ENCODE results near the gene RWDD1. TPM values are rescaled to one million over a fixed set of nuclear protein-coding genes. Genes with fewer than 3 reads are reported as not detected.

RWDD1 gene
- total and polyA plus RNA-seq, 12 donors: 40.8 to 123 (median 55.2) TPM

DNA sequence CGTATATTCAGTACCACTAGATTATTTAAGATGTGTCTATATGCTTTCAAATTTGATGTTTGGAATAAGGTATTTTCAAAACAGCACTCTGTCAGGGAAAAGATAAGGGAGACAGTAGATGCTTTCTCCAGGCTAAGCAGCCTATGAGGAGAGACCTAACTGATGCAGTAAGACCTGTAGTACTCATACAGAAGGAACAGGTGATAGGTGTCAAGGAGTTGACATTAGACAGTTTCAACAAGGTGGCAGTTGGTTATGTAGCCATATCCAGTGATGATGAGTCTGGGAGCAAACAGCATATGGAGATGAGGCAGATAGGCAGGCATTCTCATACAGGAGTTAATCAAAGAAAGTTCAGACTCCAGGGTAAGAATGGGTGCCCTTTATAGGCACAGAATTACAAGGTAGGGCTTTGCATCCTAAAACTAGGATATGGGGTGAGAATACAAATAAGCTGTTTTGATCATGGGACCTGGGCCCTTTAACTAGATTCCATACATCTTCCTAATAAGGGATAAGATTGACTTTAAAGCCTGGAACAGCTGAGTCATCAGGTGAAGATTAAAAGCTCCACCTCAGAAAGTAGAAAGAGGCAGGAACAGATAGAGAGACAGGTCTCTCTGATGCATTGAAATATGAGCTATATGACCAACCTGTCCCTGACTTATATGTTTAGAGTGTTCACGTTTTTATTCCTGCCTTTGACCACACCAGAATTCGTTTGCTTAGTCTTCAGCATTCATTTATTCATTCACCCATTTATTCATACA, 52.9 kb downstream of the RWDD1 start:
- 69 to 74% methylated on average over 3 of the region's 3 CpGs for WGBS, 2 donors
- Histone ChIP-seq H3K27me3 (no peaks in the 10 kb centered on the region), H3K9me3 (no peaks in the 10 kb centered on the region), H3K36me3 (no peaks in the 10 kb centered on the region), H3K27ac (no peak overlapping the region), H3K4me1 (no peaks in the 10 kb centered on the region), H3K4me3 (no peak overlapping the region)
- TF ChIP-seq, protein P1, sequence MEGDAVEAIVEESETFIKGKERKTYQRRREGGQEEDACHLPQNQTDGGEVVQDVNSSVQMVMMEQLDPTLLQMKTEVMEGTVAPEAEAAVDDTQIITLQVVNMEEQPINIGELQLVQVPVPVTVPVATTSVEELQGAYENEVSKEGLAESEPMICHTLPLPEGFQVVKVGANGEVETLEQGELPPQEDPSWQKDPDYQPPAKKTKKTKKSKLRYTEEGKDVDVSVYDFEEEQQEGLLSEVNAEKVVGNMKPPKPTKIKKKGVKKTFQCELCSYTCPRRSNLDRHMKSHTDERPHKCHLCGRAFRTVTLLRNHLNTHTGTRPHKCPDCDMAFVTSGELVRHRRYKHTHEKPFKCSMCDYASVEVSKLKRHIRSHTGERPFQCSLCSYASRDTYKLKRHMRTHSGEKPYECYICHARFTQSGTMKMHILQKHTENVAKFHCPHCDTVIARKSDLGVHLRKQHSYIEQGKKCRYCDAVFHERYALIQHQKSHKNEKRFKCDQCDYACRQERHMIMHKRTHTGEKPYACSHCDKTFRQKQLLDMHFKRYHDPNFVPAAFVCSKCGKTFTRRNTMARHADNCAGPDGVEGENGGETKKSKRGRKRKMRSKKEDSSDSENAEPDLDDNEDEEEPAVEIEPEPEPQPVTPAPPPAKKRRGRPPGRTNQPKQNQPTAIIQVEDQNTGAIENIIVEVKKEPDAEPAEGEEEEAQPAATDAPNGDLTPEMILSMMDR (IDR thresholded peaks at IDR 0.05): no peak
- DNase-seq (no peak), ATAC-seq (no peak)
- intact Hi-C loops (cut with DNase I): no loop called here

DNA sequence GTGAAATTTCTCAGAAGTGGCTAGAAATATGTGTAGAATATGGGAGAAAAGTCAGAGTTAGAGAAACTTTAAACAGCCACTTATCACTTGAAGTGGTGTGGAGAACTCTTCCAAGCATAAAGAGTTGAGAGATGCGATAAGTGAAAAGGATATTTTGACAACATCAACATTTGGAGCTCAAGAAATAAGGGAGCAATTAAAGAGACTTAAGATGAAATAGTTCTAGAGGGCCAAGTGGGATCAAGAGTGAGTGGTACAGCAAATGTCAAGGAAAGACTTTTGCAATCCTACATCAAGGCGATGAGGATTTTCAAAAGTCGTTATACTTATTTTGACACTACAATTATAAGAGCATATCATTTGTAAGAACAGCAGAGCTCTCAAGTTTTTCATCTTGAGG, 54.6 kb downstream of the RWDD1 start:
- Histone ChIP-seq H3K36me3 (no peaks in the 10 kb centered on the region), H3K4me3 (no peak overlapping the region), H3K27ac (no peak overlapping the region), H3K27me3 (no peaks in the 10 kb centered on the region), H3K4me1 (peaks cover 0 to 10% (median 0%) of the 10 kb centered on the region in 9 donors), H3K9me3 (no peaks in the 10 kb centered on the region)
- ATAC-seq: no peak
- 96 to 98% methylated on average over 3 of the region's 3 CpGs for WGBS, 2 donors
- TF ChIP-seq, protein P1 (IDR thresholded peaks at IDR 0.05): no peak
- no peak for DNase-seq
- intact Hi-C loops (cut with DNase I): no loop called here

DNA sequence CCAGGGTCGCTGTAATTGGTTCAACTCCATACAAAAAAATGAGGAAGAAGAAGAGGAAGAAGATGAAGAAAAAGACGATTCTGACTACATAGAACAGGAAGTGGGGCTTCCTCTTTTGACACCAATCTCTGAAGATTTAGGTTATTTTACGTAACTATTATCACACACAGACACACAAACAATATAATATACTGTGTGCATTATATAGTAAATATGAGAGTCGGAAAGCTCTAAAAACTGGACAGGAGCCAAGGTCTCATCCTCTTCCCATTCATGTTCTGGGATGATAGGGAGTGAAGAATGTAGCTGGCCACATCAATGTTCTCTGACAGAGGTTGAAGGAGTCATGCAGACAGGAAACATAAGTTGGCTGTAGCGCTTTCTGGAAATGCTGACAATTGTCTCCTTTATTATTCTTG, 58.3 kb downstream of the RWDD1 start:
- Histone ChIP-seq H3K4me1 (peaks cover 0 to 10% (median 0%) of the 10 kb centered on the region in 9 donors), H3K27me3 (no peaks in the 10 kb centered on the region), H3K4me3 (no peak overlapping the region), H3K27ac (no peak overlapping the region), H3K36me3 (peaks cover 0 to 30% (median 6%) of the 10 kb centered on the region in 9 donors), H3K9me3 (no peaks in the 10 kb centered on the region)
- intact Hi-C loops (cut with DNase I): no loop called here
- DNase-seq: no peak
- no peak for ATAC-seq
- WGBS, 2 donors: 58 to 66% methylated on average over 5 of the region's 5 CpGs
- TF ChIP-seq, protein P1 (IDR thresholded peaks at IDR 0.05): no peak

DNA sequence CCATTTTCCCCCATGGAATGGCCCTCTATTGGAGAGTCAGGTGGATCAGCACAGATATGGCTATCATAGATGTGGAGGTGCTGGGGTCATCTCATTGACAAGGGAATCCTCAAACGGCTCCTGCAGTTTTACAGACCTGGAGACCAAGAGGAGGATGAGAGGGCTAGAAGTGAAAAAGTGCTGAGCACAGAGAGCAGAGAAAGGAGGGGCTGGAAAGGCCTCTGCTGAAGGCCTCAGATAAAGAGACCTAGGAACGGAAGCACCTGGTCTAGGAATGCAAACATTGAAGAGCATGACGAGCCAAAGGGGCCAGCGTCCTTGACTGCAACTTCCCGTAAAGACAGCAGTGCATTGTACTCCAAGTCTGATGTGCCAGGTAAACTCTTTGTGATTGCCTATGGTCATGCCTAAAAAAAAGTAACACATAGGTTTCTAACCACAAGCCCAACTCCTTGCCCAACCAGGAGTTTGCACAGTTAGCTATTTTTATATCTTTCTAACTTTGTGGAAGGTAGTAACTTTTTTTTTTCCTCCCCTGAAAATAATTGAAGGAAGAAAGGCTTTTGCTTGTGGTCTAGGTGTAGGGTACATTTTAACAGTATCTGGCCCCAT, 60.2 kb downstream of the RWDD1 start:
- Histone ChIP-seq H3K27ac (no peak overlapping the region), H3K4me3 (no peak overlapping the region), H3K9me3 (no peaks in the 10 kb centered on the region), H3K4me1 (peaks cover 0 to 10% (median 0%) of the 10 kb centered on the region in 9 donors), H3K36me3 (peaks cover 0 to 41% (median 6%) of the 10 kb centered on the region in 9 donors), H3K27me3 (no peaks in the 10 kb centered on the region)
- TF ChIP-seq, protein P1 (IDR thresholded peaks at IDR 0.05): no peak
- DNase-seq: no peak
- peak in 1 of 8 donors; percentile 20 for ATAC-seq
- WGBS, 2 donors: 48 to 59% methylated on average over 5 of the region's 5 CpGs
- intact Hi-C loops (cut with DNase I): no loop called here
